ENCODE measurements around the gene TTN.

GRCh38 chr2:178811045-178811444, 3.8 kb upstream of the TTN start:
- TF ChIP-seq POLR2A (IDR thresholded peaks at IDR 0.05) = no peak
- no peak for TF ChIP-seq CTCF (IDR thresholded peaks at IDR 0.05)

Measured in uterus (tissue), 2 donors.